HepG2 (cell line): ENCODE results near the gene PPFIA4. TPM values are rescaled to one million over a fixed set of nuclear protein-coding genes. Genes with fewer than 3 reads are reported as not detected.

ENCODE experiments used
- ARID5B ChIP-seq: IDR thresholded peaks from 2 replicates; pipeline ENCODE4 v1.4.0; 2020; ENCODE audit warnings: mild to moderate bottlenecking, missing genetic modification reagents
- CEBPB ChIP-seq: IDR thresholded peaks from 2 replicates; pipeline ENCODE4 v1.6.1; 2011; ENCODE audit warnings: low read depth, low read length, improper control_type of control experiment, borderline replicate concordance
- DMAP1 ChIP-seq: IDR thresholded peaks from 2 replicates; pipeline ENCODE4 v1.6.1; 2016
- ESRRA ChIP-seq: sonication (generic); formaldehyde crosslinking; IDR thresholded peaks from 2 replicates; pipeline ENCODE4 v1.5.1; 2020; ENCODE audit warnings: mild to moderate bottlenecking, low read depth, missing genetic modification reagents
- FOXA3 ChIP-seq: IDR thresholded peaks from 2 replicates; pipeline ENCODE4 v1.6.1; 2016; ENCODE audit warnings: missing genetic modification reagents, missing compliant biosample characterization
- FOXC1 ChIP-seq: sonication (generic); formaldehyde crosslinking; IDR thresholded peaks from 2 replicates; pipeline ENCODE4 v1.8.0; 2022; ENCODE audit warnings: mild to moderate bottlenecking, missing genetic modification reagents, borderline replicate concordance
- HOXA3 ChIP-seq: sonication (generic); formaldehyde crosslinking; IDR thresholded peaks from 2 replicates; pipeline ENCODE4 v1.5.0; 2020; ENCODE audit warnings: missing genetic modification reagents
- MED1 ChIP-seq: sonication (generic); formaldehyde crosslinking; IDR thresholded peaks from 2 replicates; pipeline ENCODE4 v1.4.0; 2020; ENCODE audit warnings: missing genetic modification reagents
- MXD4 ChIP-seq: IDR thresholded peaks from 2 replicates; pipeline ENCODE4 v1.6.1; 2016; ENCODE audit warnings: mild to moderate bottlenecking, missing biosample characterization, missing genetic modification reagents
- NCOA2 ChIP-seq: sonication (generic); formaldehyde crosslinking; IDR thresholded peaks from 2 replicates; pipeline ENCODE4 v1.8.0; 2022; ENCODE audit warnings: inconsistent platforms
- NR2F1 ChIP-seq, 2 experiments: fragments of 450-650 bp in 1 of 2; formaldehyde crosslinking in 1 of 2; IDR thresholded peaks; 2 replicates each; pipeline versions ENCODE4 v1.5.0 to v1.6.1; 2016 to 2020; ENCODE audit warnings: mild to moderate bottlenecking in 1 of 2, missing compliant biosample characterization in 1 of 2, missing genetic modification reagents in 1 of 2, moderate library complexity in 1 of 2
- NR2F6 ChIP-seq, 2 experiments: IDR thresholded peaks; 2 replicates each; pipeline ENCODE4 v1.6.1; 2016; ENCODE audit warnings: antibody characterized with exemption in 1 of 2, mild to moderate bottlenecking in 1 of 2
- REPIN1 ChIP-seq: sonication (generic); formaldehyde crosslinking; IDR thresholded peaks from 2 replicates; pipeline ENCODE4 v1.8.0; 2022; ENCODE audit warnings: missing genetic modification reagents, low read depth, mild to moderate bottlenecking, borderline replicate concordance
- RXRB ChIP-seq: IDR thresholded peaks from 2 replicates; pipeline ENCODE4 v1.6.1; 2016; ENCODE audit warnings: borderline replicate concordance, missing genetic modification reagents, missing compliant biosample characterization
- SALL1 ChIP-seq: sonication (generic); formaldehyde crosslinking; IDR thresholded peaks from 2 replicates; pipeline ENCODE4 v1.8.0; 2022; ENCODE audit warnings: mild to moderate bottlenecking, missing genetic modification reagents
- SMAD3 ChIP-seq: sonication (generic); formaldehyde crosslinking; IDR thresholded peaks from 2 replicates; pipeline ENCODE4 v1.4.0; 2020; ENCODE audit warnings: missing genetic modification reagents
- YEATS4 ChIP-seq: sonication (generic); formaldehyde crosslinking; IDR thresholded peaks from 2 replicates; pipeline ENCODE4 v1.4.0; 2020; ENCODE audit warnings: missing genetic modification reagents, borderline replicate concordance
- ZFX ChIP-seq: sonication (generic); formaldehyde crosslinking; IDR thresholded peaks from 2 replicates; pipeline ENCODE4 v1.4.0; 2020; ENCODE audit warnings: mild to moderate bottlenecking, low read depth, missing genetic modification reagents, moderate library complexity
- ZFY ChIP-seq: sonication (generic); formaldehyde crosslinking; IDR thresholded peaks from 2 replicates; pipeline ENCODE4 v1.4.0; 2020; ENCODE audit warnings: missing genetic modification reagents
- ZMAT3 ChIP-seq: sonication (generic); formaldehyde crosslinking; conservative IDR thresholded peaks from 2 replicates; pipeline ENCODE4 v1.7.0; 2021; ENCODE audit warnings: missing genetic modification reagents
- ZNF331 ChIP-seq: sonication (generic); formaldehyde crosslinking; IDR thresholded peaks from 2 replicates; pipeline ENCODE4 v1.4.0; 2020; ENCODE audit warnings: missing genetic modification reagents
- polyA plus RNA-seq, 8 experiments: library from polyadenylated mRNA; depleted of rRNA in 3 of 8; stranded (reverse) in 7 of 8; unstranded in 1 of 8; fragments of >200 nt; fragmentation: Illumina TruSeq in 4 of 8; extraction: Trizol in 4 of 8; gene quantifications; 2 replicates each; pipeline versions ENCODE4 v1.2.1 to v1.2.3, GENCODE V29; 2011 to 2016; ENCODE audit warnings: low read depth in 4 of 8, missing spikeins in 1 of 8, mixed read lengths in 1 of 8; ENCODE audit not compliant: insufficient read depth in 1 of 8
- total RNA-seq, 5 experiments: library from RNA; depleted of rRNA; stranded (reverse); fragments of >200 nt; fragmentation: Illumina TruSeq; extraction: Trizol; gene quantifications; 2 replicates each; pipeline ENCODE4 v1.2.3, GENCODE V29; 2016; ENCODE audit warnings: low read depth in 1 of 5
- TF ChIP-seq, protein P1 (sequence below): sonication (generic); formaldehyde crosslinking; IDR thresholded peaks from 2 replicates; pipeline ENCODE4 v1.4.0; 2020; ENCODE audit warnings: missing genetic modification reagents, borderline replicate concordance

The PPFIA4 gene
- total and polyA plus RNA-seq, 2 of the 13 experiments (the other 11 are each of a cell fraction or from before 2014, with no cell fraction given) = 6.4 TPM; not detected in 1

DNA sequence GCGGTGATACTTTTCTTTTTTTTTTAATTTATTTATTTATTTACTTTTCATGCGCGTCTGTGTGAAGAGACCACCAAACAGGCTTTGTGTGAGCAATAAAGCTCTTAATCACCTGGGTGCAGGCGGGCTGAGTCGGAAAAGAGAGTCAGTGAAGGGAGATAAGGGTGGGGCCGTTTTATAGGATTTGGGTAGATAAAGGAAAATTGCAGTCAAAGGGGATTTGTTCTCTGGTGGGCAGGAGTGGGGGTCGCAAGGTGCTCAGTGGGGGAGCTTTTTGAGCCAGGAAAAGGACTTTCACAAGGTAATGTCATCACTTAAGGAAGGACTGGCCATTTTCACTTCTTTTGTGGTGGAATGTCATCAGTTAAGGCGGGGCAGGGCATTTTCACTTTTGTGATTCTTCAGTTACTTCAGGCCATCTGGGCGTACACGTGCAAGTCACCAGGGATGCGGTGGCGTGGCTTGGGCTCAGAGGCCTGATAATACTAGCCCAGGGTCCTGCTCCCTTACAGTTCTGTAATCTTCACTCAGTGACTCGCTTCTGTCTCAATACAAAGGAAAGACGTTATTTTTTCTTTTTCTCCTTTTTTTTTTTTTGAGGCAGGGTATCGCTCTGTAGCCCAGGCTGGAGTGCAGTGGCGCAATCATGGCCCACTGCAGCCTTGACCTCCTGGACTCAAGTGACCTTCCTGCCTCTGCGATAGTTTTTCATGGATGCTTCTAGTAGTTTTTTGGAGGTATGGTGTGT is 20.7 kb upstream of the PPFIA4 start (continued):
- TF ChIP-seq, protein P1, sequence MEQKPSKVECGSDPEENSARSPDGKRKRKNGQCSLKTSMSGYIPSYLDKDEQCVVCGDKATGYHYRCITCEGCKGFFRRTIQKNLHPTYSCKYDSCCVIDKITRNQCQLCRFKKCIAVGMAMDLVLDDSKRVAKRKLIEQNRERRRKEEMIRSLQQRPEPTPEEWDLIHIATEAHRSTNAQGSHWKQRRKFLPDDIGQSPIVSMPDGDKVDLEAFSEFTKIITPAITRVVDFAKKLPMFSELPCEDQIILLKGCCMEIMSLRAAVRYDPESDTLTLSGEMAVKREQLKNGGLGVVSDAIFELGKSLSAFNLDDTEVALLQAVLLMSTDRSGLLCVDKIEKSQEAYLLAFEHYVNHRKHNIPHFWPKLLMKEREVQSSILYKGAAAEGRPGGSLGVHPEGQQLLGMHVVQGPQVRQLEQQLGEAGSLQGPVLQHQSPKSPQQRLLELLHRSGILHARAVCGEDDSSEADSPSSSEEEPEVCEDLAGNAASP (CRISPR knock-in tag) = peak; percentile 91
- TF ChIP-seq ZFX (CRISPR knock-in tag) (0 out of 2 replicates have a peak, but pooled peaks have one; percentile 23), FOXC1 (CRISPR knock-in tag) (peak; percentile 39; the same call in 1 of the 2 replicates), NR2F6 (IDR thresholded peaks at IDR 0.05) (peak; percentile 92), NR2F6 (CRISPR knock-in tag; IDR thresholded peaks at IDR 0.05) (peak; percentile 93), NR2F1 (CRISPR knock-in tag; IDR thresholded peaks at IDR 0.05) (peak; percentile 79 to 90; a peak in 3 of 4 replicates), ZNF331 (peak; percentile 16; the same call in 1 of the 2 replicates), RXRB (CRISPR knock-in tag) (peak; percentile 74), MED1 (CRISPR knock-in tag) (0 out of 2 replicates have a peak, but pooled peaks have one; percentile 43), CEBPB (peak; percentile 86), HOXA3 (CRISPR knock-in tag) (peak; percentile 37), MXD4 (0 out of 2 replicates have a peak, but pooled peaks have one; percentile 21), FOXA3 (CRISPR knock-in tag) (peak; percentile 22; the same call in 1 of the 2 replicates), SALL1 (peak; percentile 56), YEATS4 (CRISPR knock-in tag) (0 out of 2 replicates have a peak, but pooled peaks have one; percentile 3), NCOA2 (CRISPR knock-in tag) (0 out of 2 replicates have a peak, but pooled peaks have one; percentile 26), REPIN1 (0 out of 2 replicates have a peak, but pooled peaks have one; percentile 18), DMAP1 (CRISPR knock-in tag) (peak; percentile 59; the same call in 1 of the 2 replicates), ESRRA (peak; percentile 36; the same call in 1 of the 2 replicates), ZMAT3 (0 out of 2 replicates have a peak, but pooled peaks have one; percentile 37), ARID5B (CRISPR knock-in tag) (0 out of 2 replicates have a peak, but pooled peaks have one; percentile 42), ZFY (CRISPR knock-in tag) (0 out of 2 replicates have a peak, but pooled peaks have one; percentile 6), SMAD3 (CRISPR knock-in tag) (0 out of 2 replicates have a peak, but pooled peaks have one; percentile 23)
